ENCODE measurements around the gene NCAPG. TPM values are rescaled to one million over a fixed set of nuclear protein-coding genes. Genes with fewer than 3 reads are reported as not detected.

Gene NCAPG
- total and polyA plus RNA-seq, 2 of the 4 experiments (the other 2 are of a cell fraction), result 10.9 to 26.7 TPM

DNA sequence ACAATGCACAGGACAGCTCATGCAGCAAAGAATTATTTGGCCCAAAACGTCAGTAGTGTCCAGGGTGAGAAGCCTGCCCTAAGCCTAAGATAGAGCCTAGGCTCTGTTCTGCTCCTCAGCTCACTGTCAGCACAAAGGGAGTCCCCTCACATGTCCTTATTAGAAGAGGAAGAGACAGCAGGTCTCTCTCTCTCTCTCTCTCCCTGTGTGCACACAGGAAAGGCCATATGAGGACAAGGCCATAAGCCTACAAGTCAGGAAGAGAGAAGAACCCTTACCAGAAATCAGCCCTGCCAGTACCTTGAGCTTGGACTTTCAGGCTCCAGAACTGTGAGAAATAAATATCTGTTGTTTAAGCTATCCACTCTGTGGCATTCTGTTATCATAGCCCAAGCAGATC is 49.7 kb upstream of the NCAPG start:
- in situ Hi-C loops (cut with MboI; ENCODE audit: low sequenced_read_pairs), result no loop called here
- H3K9me3 ChIP-seq (ENCODE audit: control insufficient read depth, insufficient read depth, low read length), result no peaks in the 10 kb centered on the region
- intact Hi-C loops (cut with micrococcal nuclease), result no loop called here
- no peak for TF ChIP-seq MAZ (IDR thresholded peaks at IDR 0.05; ENCODE audit: borderline replicate concordance, low read depth, low read length)
- no peak for TF ChIP-seq RAD21 (IDR thresholded peaks at IDR 0.05; ENCODE audit: low read length)
- no peak for TF ChIP-seq CEBPB (IDR thresholded peaks at IDR 0.05; ENCODE audit: low read depth, low read length)
- TF ChIP-seq, protein P1, sequence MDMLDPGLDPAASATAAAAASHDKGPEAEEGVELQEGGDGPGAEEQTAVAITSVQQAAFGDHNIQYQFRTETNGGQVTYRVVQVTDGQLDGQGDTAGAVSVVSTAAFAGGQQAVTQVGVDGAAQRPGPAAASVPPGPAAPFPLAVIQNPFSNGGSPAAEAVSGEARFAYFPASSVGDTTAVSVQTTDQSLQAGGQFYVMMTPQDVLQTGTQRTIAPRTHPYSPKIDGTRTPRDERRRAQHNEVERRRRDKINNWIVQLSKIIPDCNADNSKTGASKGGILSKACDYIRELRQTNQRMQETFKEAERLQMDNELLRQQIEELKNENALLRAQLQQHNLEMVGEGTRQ (IDR thresholded peaks at IDR 0.05; ENCODE audit: low read depth, low read length), result no peak
- TF ChIP-seq RFX5 (IDR thresholded peaks at IDR 0.05; ENCODE audit: low read depth, low read length), result no peak
- TF ChIP-seq POLR2A (IDR thresholded peaks at IDR 0.05; ENCODE audit: low read depth, low read length), result no peak
- no peak for TF ChIP-seq MXI1 (IDR thresholded peaks at IDR 0.05; ENCODE audit: borderline replicate concordance, low read depth, low read length)
- no peak for TF ChIP-seq BHLHE40 (IDR thresholded peaks at IDR 0.05; ENCODE audit: low read depth, low read length)
- TF ChIP-seq, protein P2, sequence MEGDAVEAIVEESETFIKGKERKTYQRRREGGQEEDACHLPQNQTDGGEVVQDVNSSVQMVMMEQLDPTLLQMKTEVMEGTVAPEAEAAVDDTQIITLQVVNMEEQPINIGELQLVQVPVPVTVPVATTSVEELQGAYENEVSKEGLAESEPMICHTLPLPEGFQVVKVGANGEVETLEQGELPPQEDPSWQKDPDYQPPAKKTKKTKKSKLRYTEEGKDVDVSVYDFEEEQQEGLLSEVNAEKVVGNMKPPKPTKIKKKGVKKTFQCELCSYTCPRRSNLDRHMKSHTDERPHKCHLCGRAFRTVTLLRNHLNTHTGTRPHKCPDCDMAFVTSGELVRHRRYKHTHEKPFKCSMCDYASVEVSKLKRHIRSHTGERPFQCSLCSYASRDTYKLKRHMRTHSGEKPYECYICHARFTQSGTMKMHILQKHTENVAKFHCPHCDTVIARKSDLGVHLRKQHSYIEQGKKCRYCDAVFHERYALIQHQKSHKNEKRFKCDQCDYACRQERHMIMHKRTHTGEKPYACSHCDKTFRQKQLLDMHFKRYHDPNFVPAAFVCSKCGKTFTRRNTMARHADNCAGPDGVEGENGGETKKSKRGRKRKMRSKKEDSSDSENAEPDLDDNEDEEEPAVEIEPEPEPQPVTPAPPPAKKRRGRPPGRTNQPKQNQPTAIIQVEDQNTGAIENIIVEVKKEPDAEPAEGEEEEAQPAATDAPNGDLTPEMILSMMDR (conservative IDR thresholded peaks at IDR 0.05; ENCODE audit: low read depth, low read length), result no peak
- no peak for TF ChIP-seq CHD1 (IDR thresholded peaks at IDR 0.05; ENCODE audit: low read depth, low read length)
- H3K4me1 ChIP-seq (ENCODE audit: control insufficient read depth, insufficient read depth, low read length), result no peaks in the 10 kb centered on the region
- no peak overlapping the region for H2AK9ac ChIP-seq (replicated peaks; ENCODE audit: low read depth, low read length, poor library complexity)
- BruUV-seq (replicated peaks), result no TSS peak
- no peak overlapping the region for H4K8ac ChIP-seq (ENCODE audit: low read depth in 2 of 2, low read length in 2 of 2)
- ChIA-PET POLR2A (ENCODE audit: unreplicated experiment) (no interaction called here), CTCF (no interaction called here)
- H3K23ac ChIP-seq (ENCODE audit: low read depth, low read length), result no peak overlapping the region
- H2AK5ac ChIP-seq (ENCODE audit: low read depth, low read length), result no peak overlapping the region
- H2BK5ac ChIP-seq (ENCODE audit: low read depth, low read length, poor library complexity, severe bottlenecking), result no peak overlapping the region
- H3K36me3 ChIP-seq (ENCODE audit: control insufficient read depth, insufficient read depth, low read length), result no peaks in the 10 kb centered on the region
- no peak overlapping the region for H3K56ac ChIP-seq (ENCODE audit: extremely low read depth, insufficient read depth, low read length)
- H3K18ac ChIP-seq (ENCODE audit: low read depth, low read length), result no peak overlapping the region
- no peak overlapping the region for H3K14ac ChIP-seq (replicated peaks; ENCODE audit: low read depth, low read length)
- H2BK15ac ChIP-seq (ENCODE audit: low read depth, low read length), result no peak overlapping the region
- no peak overlapping the region for H4K91ac ChIP-seq (ENCODE audit: insufficient read depth, low read depth, low read length)
- 0% methylated on average over 1 of the region's 1 CpG; no CpG with 5 or more reads in 1 of the 2 experiments for WGBS, 2 experiments (ENCODE audit: extremely low coverage in 2 of 2, insufficient read length in 1 of 2)
- H3K27ac ChIP-seq (ENCODE audit: insufficient read depth, low read length), result no peak overlapping the region
- H3K79me1 ChIP-seq (ENCODE audit: low read depth in 1 of 2, low read length in 2 of 2), result no peaks in the 10 kb centered on the region
- dilution Hi-C loops (cut with HindIII; ENCODE audit: low sequenced_read_pairs, unreplicated experiment), result no loop called here
- no peak for DNase-seq
- H2BK120ac ChIP-seq (ENCODE audit: low read depth, low read length), result no peak overlapping the region
- H3K9me1 ChIP-seq (ENCODE audit: insufficient read depth, low read length), result no peaks in the 10 kb centered on the region
- H4K20me1 ChIP-seq (ENCODE audit: insufficient read depth, low read length), result no peaks in the 10 kb centered on the region
- H3K4ac ChIP-seq (ENCODE audit: low read depth, low read length), result no peak overlapping the region
- ATAC-seq (ENCODE audit: low read depth), result no peak
- no peak overlapping the region for H3K4me3 ChIP-seq (ENCODE audit: insufficient read depth, low read depth, low read length)
- peaks cover 3% of the 10 kb centered on the region for H3K27me3 ChIP-seq (ENCODE audit: control insufficient read depth, insufficient read depth, low read length)
- no peak overlapping the region for H3K9ac ChIP-seq (ENCODE audit: low read depth, low read length)
- H2AFZ ChIP-seq (replicated peaks; ENCODE audit: low read length, poor library complexity), result no peak overlapping the region
- H4K5ac ChIP-seq (ENCODE audit: low read depth, low read length), result no peak overlapping the region
- no peak overlapping the region for H2BK20ac ChIP-seq (ENCODE audit: low read depth, low read length)
- no peak overlapping the region for H3K4me2 ChIP-seq (ENCODE audit: low read depth, low read length)
